Spleen (tissue), 11 donors: ENCODE results near the gene ZFP90. TPM values are rescaled to one million over a fixed set of nuclear protein-coding genes. Genes with fewer than 3 reads are reported as not detected.
A peak's percentile ranks its signal among the peaks of the same experiment; 100 is the strongest.
"Not testable (repeated sequence)": the region's sequence is repeated elsewhere in the genome, so short reads cannot be mapped to it uniquely, and the experiment has no call there.

Experiments
- DNase-seq: peaks from one replicate; pipeline ENCODE4 v3.0.0-alpha.2; 2020
- H3K27ac ChIP-seq, 8 donors: fragments of 200-600 bp; sonication (generic) in 7 of 8; 1 replicate in 4 of 8; 2 replicates in 4 of 8; pipeline versions ENCODE4 v1.5.0 to v1.8.0; 2016 to 2021; ENCODE audit warnings: inconsistent platforms in 4 of 8, mild to moderate bottlenecking in 4 of 8, moderate library complexity in 1 of 8
- H3K27me3 ChIP-seq, 7 donors: fragments of 200-600 bp; sonication (generic) in 6 of 7; replicated peaks in 1 of 7; 1 replicate in 4 of 7; 2 replicates in 3 of 7; pipeline versions ENCODE4 v1.5.0 to v1.8.0; 2016 to 2021; ENCODE audit warnings: inconsistent platforms in 3 of 7, mild to moderate bottlenecking in 1 of 7
- H3K36me3 ChIP-seq, 6 donors: fragments of 200-600 bp; sonication (generic) in 5 of 6; 1 replicate in 4 of 6; 2 replicates in 2 of 6; pipeline versions ENCODE4 v1.5.0 to v1.8.0; 2016 to 2021; ENCODE audit warnings: inconsistent platforms in 2 of 6
- H3K4me1 ChIP-seq, 6 donors: fragments of 200-600 bp; sonication (generic) in 5 of 6; 1 replicate in 3 of 6; 2 replicates in 3 of 6; pipeline versions ENCODE4 v1.5.0 to v1.8.0; 2016 to 2021; ENCODE audit warnings: inconsistent platforms in 3 of 6
- H3K4me3 ChIP-seq, 8 donors: fragments of 200-600 bp; sonication (generic) in 7 of 8; 1 replicate in 4 of 8; 2 replicates in 4 of 8; pipeline versions ENCODE4 v1.5.0 to v1.8.0; 2016 to 2021; ENCODE audit warnings: inconsistent platforms in 4 of 8, mild to moderate bottlenecking in 4 of 8, moderate library complexity in 2 of 8
- H3K9me3 ChIP-seq, 8 donors: fragments of 200-600 bp; sonication (generic) in 7 of 8; 1 replicate in 4 of 8; 2 replicates in 4 of 8; pipeline versions ENCODE4 v1.5.0 to v1.8.0; 2016 to 2021; ENCODE audit warnings: inconsistent platforms in 4 of 8
- CTCF ChIP-seq, 11 experiments: fragments of 200-600 bp in 7 of 11; fragments of 450-650 bp in 4 of 11; sonication (generic) in 4 of 11; IDR thresholded peaks in 8 of 11; conservative IDR thresholded peaks in 3 of 11; 1 replicate in 7 of 11; 2 replicates in 4 of 11; pipeline versions ENCODE4 v1.4.0 to v1.8.0; 2016 to 2021; ENCODE audit warnings: antibody characterized with exemption in 11 of 11, inconsistent platforms in 4 of 11, mild to moderate bottlenecking in 1 of 11
- POLR2A ChIP-seq, 3 donors: fragments of 450-650 bp; IDR thresholded peaks; one replicate each; pipeline ENCODE4 v1.5.1; 2017; ENCODE audit warnings: antibody characterized with exemption in 3 of 3, mild to moderate bottlenecking in 1 of 3
- POLR2AphosphoS5 ChIP-seq, 3 donors: sonication (generic); formaldehyde crosslinking; IDR thresholded peaks; one replicate each; pipeline ENCODE4 v1.5.1; 2017; ENCODE audit warnings: antibody characterized with exemption in 3 of 3
- WGBS, 5 donors: extraction: QIAGEN DNeasy Blood & Tissue Kit in 3 of 5; methylation state at CpG; one replicate each; pipeline versions ENCODE4 v1.1.5 to v1.1.7; 2013 to 2018; 5-methylcytosine and 5-hydroxymethylcytosine counted together
- intact Hi-C: fragments of 100-400 bp; cut with DNase I; formaldehyde crosslinking; loops from one replicate; pipeline ENCODE4 v1.15.0; 2023; ENCODE audit warnings: low total_unique reads
- polyA plus RNA-seq, 3 donors: library from polyadenylated mRNA; stranded (reverse); fragments of 200-250 nt; gene quantifications; one replicate each; pipeline ENCODE4 v1.2.1, GENCODE V29; 2013
- total RNA-seq, 7 donors: library from RNA; depleted of rRNA in 3 of 7; stranded (reverse); fragments of >200 nt in 3 of 7; fragmentation: NEBNext Ultra II Directional in 4 of 7; extraction: Animal tissue kit (Norgen Biotek cat#: 25700) in 4 of 7; gene quantifications; one replicate each; pipeline versions ENCODE4 v1.1.0 to v1.2.1, GENCODE V29; 2016 to 2021
- donor health status: healthy with polysubstance abuse.
- donor health status: DM: no; HTN: no; CAD: no; lungs with moderate emphysema.
- donor health status: DM: no; HTN: no; CAD: no.
- donor health status: Bipolar disorder and iron deficiency.
- donor health status: healthy.
- donor health status: DM: no; HTN: no; CAD: no.
- donor health status: DM: yes; HTN: yes; CAD: no.

ZFP90 gene
- total and polyA plus RNA-seq, 10 donors, result 7.3 to 53.1 (median 24.4) TPM

- no peaks in the 10 kb centered on the region for H3K9me3 ChIP-seq
- TF ChIP-seq POLR2AphosphoS5 (IDR thresholded peaks at IDR 0.05) (no peak), POLR2A (IDR thresholded peaks at IDR 0.05) (no peak), CTCF (IDR thresholded peaks at IDR 0.05 in 8 of 11, conservative IDR thresholded peaks at IDR 0.05 in 3 of 11) (no peak)
- no peak overlapping the region for H3K4me3 ChIP-seq
- no peaks in the 10 kb centered on the region for H3K36me3 ChIP-seq
- no peaks in the 10 kb centered on the region for H3K4me1 ChIP-seq
- no peaks in the 10 kb centered on the region for H3K27me3 ChIP-seq
- 83 to 90% (median 85%) methylated on average over 14 of the region's 14 CpGs for WGBS, 5 donors
- no peak overlapping the region for H3K27ac ChIP-seq
- intact Hi-C loops, result no loop called here
- DNase-seq, result no peak
Measured at GRCh38 chr16:68491576-68491950, 47.5 kb upstream of the ZFP90 start.

- intact Hi-C loops, result no loop called here
- Histone ChIP-seq H3K4me3 (no peak overlapping the region), H3K4me1 (no peaks in the 10 kb centered on the region), H3K36me3 (no peaks in the 10 kb centered on the region), H3K27ac (no peak overlapping the region), H3K27me3 (no peaks in the 10 kb centered on the region), H3K9me3 (no peaks in the 10 kb centered on the region)
- DNase-seq, result peak; percentile 64
- 80 to 90% (median 89%) methylated on average over 9 to 11 of the region's 11 CpGs for WGBS, 5 donors
- TF ChIP-seq POLR2A (IDR thresholded peaks at IDR 0.05) (no peak), CTCF (IDR thresholded peaks at IDR 0.05 in 8 of 11, conservative IDR thresholded peaks at IDR 0.05 in 3 of 11) (no peak), POLR2AphosphoS5 (IDR thresholded peaks at IDR 0.05) (no peak)
Measured at GRCh38 chr16:68492151-68492542, 46.9 kb upstream of the ZFP90 start.

GRCh38 chr16:68492543-68493411 lies 46.3 kb upstream of the ZFP90 start:
- Histone ChIP-seq H3K36me3 (no peaks in the 10 kb centered on the region), H3K9me3 (no peaks in the 10 kb centered on the region), H3K4me3 (no peak overlapping the region), H3K4me1 (no peaks in the 10 kb centered on the region), H3K27me3 (no peaks in the 10 kb centered on the region), H3K27ac (no peak overlapping the region)
- 59 to 100% (median 80%) methylated on average over 2 to 6 of the region's 6 CpGs for WGBS, 5 donors
- intact Hi-C loops, result no loop called here
- DNase-seq, result peak; percentile 62
- TF ChIP-seq POLR2A (IDR thresholded peaks at IDR 0.05), result no peak
- no peak for TF ChIP-seq CTCF (IDR thresholded peaks at IDR 0.05 in 8 of 11, conservative IDR thresholded peaks at IDR 0.05 in 3 of 11)
- TF ChIP-seq POLR2AphosphoS5 (IDR thresholded peaks at IDR 0.05), result no peak

GRCh38 chr16:68493412-68494070 lies 45.5 kb upstream of the ZFP90 start:
- DNase-seq, result peak; percentile 47
- intact Hi-C loops, result no loop called here
- Histone ChIP-seq H3K4me1 (no peaks in the 10 kb centered on the region), H3K9me3 (no peaks in the 10 kb centered on the region), H3K27me3 (no peaks in the 10 kb centered on the region), H3K27ac (no peak overlapping the region), H3K4me3 (no peak overlapping the region), H3K36me3 (no peaks in the 10 kb centered on the region)
- 70 to 95% (median 87%) methylated on average over 3 to 5 of the region's 5 CpGs for WGBS, 5 donors
- TF ChIP-seq POLR2A (IDR thresholded peaks at IDR 0.05), result no peak
- no peak for TF ChIP-seq POLR2AphosphoS5 (IDR thresholded peaks at IDR 0.05)
- no peak for TF ChIP-seq CTCF (IDR thresholded peaks at IDR 0.05 in 8 of 11, conservative IDR thresholded peaks at IDR 0.05 in 3 of 11)

GRCh38 chr16:68494261-68494660 lies 44.8 kb upstream of the ZFP90 start:
- H3K27ac ChIP-seq, H3K4me1 ChIP-seq, H3K9me3 ChIP-seq, intact Hi-C loops, H3K4me3 ChIP-seq, H3K27me3 ChIP-seq, DNase-seq, H3K36me3 ChIP-seq: not testable (repeated sequence)
- 91 to 96% (median 94%) methylated on average over 5 of the region's 5 CpGs for WGBS, 5 donors
